GM19372 (cell line): Measurements from ENCODE around the gene DCHS1.

Source experiments
- ATAC-seq: cut with Tn5 transposase; IDR thresholded peaks from one replicate; pipeline ENCODE4 v1.9.1; 2021; ENCODE audit warnings: mild to moderate bottlenecking, low read depth, moderate library complexity; ENCODE audit not compliant: unreplicated experiment

Gene DCHS1

DNA sequence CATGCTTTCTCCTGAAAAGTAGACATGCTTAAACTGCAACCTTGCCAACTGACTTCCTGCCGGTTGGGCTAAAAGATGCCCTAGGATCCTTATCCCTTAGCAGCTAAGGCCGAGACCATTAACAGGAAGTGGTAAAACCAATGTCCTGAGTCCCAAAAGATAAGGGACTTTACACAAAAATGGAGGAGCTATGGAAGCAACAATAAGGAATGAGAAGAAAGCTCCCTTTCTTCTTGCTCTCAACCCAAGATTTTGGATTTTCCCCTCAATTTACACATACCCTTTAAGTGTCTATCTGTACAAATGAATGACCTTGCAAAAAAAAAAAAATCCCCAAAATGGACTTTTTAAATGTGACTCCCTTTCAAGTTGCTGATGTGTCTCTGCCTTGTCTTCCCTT lies 16.4 kb upstream of the DCHS1 start:
- no peak for ATAC-seq

DNA sequence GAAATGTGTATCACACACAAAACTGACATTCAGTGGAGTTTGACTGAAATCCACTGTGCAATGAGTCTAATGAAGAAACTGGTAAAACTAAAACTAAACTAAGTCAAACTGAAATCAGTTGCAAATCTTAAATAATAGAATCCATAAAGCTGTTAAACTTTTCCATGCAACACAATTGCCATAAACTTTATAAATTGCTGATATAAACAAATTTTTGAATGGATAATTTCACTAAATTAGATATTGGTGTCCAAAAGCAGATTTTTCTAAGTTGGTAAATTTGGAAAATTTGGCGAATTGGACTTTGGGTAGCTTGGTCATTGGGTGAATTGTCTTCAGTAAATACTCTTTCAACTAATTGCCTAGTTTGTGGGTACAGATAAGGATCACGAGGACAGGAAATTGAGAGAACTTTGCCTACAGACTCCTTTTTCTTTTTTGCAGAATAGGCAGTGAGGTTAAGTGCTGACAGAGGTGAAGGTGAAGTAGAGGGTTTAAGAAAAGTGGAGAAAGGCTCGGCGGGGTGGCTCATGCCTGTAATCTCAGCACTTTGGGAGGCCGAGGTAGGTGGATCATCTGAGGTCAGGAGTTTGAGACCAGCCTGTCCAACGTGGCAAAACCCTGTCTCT lies 14.7 kb upstream of the DCHS1 start:
- ATAC-seq = no peak

DNA sequence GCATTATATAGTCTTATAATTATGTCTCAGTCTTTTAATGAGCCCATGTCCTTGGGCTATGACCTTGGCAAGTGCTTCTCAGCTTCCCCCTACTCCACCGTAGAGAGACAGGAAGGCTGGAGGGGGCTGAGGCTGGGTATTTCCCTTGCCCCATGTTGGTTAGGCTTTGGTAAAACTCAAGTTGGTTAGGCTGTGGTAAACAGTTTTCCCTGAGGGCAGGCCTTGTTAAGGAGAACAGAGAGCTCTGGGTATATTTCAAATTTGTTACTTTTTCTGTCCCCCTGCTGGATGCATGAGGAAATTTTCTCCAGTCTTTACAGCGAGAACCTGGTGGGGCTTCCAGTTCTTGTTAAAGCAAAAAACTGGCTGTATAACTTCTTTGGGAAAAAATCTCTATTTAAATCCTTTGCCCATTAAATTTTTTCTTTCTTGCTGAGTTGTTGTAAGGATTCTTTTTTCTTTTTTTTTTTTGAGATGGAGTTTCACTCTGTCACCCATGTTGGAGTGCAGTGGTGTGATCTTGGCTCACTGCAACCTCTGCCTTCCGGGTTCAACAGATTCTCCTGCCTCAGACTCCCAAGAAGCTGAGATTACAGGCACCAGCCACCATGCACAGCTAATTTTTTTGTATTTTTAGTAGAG lies 12.2 kb upstream of the DCHS1 start:
- peak; percentile 80 for ATAC-seq

DNA sequence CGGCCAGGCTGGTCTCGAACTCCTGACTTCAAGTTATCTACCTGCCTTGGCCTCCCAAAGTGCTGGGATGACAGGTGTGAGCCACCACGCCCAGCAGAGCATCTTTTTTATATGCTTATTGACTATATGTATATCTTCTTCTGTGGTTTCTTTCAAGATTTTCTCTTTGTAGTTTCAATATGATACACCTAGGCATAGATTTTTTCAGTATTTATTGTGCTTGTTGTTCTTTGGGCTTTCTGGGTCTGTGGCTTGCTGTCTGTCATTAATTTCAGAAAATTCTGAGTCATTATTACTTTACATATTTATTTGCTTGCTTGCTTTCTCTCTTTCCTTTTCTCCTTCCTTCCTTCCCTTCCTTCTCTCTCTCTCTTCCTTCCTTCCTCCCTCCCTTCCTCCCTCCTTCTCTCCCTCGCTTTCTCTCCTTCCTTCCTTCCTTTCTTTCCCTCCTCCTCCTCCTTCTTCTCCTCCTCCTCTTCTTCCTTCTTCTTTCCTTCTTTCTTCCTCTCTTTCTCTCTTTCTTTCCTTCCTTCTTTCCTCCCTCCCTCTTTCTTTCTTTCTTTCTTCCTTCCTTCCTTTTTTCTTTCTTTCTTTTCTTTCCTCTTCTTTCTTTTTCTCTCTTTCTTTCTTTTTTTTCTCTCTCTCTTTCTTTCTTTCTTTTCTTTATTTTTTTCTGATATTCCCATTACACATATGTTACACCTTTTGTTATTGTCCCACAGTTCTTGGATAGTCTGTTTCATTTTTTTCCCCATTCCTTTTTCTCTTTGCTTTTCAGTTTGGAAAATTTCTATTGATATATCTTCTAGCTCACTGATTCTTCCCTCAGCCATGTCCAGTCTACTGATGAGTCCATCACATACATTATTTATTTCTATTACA lies 10.9 kb upstream of the DCHS1 start:
- no peak for ATAC-seq

DNA sequence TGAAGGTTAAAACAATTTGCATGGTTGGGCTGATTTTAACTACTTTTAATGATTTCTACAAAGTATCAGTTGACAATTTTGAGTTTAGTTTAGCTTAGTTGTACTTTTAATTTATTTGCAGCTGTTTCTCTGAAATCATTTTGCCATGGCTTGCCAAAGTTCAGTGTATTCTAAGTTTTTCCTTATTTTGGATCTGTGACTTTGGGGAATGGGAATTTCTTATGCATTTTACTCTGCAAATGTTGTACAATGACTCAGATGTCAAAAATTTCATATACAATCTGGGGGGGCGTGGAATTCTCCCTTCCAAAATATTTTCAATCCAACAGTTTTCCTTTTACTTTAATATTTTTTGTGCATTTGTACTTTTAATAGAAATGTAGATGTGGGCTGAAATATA lies 8.9 kb upstream of the DCHS1 start:
- no peak for ATAC-seq

DNA sequence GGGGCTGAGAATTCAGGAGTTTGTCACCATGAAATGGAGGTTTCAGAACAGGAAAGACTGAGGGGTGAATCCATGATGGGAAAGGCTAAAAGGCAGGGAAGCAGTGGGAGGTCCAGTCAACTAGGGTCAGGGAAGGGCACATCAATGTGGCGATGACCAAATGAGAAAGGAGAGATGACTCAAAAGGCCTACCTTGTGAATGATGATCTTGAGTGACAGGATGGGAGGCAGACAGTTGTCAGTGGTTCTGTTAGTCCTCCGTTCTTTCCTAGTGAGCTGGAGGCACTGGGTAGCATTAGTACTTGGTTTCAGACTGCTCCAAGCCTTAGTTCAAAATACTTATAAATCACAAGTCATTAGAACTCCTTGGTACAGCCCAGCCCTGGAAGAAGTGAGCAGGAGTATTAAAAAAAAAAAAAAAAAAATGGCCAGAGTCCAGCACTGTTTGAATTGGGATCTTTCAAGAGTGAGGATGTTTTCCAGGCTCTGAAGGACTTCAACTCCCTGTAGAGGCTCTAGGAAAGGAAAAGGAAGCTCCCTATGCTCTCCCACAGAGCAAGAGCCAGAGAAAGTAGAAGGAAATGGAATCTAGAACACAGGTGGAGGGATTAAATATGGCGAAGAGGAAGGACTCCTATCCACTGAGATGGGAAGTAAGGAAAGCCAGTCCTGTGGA lies 8.3 kb upstream of the DCHS1 start:
- ATAC-seq = no peak

DNA sequence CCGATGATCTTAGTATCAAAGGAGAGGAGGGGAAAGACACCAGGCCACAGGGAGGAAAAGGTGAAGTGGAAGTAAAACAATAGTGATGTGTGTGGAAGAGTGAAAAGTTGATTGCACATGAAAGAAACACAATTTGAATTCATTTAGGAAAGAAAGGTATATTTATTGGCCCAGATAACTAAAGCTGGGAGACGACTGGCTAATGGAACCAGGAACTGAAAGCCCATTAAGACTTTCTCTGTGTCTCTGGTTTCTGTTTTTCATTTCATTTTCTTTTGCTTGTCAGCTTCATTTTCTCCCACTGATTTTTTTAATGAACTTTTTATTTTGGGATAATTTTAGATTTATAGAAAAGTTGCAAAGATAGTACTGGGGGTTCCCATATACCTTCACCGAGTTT lies 5.1 kb upstream of the DCHS1 start:
- no peak for ATAC-seq

DNA sequence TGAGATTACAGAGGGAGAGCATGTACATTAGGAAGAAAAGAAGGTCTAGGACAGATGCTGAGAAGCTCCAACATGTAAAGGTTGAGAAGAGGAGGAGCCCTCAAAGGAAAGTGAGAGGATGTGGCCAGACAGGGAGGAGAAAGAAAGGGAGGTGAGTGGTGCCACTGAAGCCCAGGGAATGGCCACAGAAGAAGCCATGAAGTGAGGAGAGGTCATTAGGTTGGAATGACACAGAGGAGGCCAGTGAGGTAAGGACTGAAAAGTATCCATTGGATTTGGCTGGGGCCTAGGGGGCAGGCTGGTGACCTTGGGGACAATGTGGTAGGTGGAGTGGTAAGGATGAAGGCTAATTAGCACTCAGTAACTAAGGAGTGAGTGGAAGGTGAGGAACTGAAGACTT lies 3.0 kb upstream of the DCHS1 start:
- no peak for ATAC-seq

DNA sequence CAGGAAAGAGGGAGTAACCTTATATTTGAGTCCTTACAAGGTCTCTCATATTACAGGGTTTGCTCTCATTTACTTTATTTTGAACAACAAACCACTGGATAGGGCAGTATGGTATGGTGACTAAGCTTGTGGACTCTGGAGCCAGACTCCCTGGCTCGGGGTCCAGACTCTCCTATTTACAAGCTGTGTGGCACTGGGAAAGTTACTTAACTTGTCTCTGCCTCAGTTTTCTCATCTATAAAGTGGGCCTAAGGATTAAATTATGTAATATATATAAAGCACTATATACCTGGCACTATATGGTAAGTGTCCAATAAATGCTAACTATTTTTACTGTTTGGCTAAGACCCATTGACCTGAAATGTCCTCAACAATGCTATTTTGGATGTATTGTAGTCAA lies 1.7 kb upstream of the DCHS1 start:
- no peak for ATAC-seq

DNA sequence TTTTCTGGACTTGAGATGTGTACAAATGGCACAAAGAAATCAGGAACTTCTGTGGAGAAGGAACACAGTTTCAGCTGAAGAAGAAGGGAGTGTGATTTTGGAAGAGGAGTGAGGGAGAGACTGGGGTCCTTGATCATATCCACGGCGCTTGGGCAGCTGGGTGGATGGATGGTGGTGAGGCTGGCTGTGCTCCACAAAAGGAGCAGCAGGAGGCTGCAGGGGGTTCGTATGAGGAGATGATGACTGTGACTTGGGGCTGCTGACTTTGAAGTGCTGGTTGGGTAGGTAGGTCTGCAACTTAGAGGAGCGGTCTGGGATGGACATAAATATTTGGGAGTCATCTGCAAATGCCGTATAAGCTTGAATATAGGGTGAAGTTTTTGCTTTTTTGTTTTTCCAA lies 1.3 kb upstream of the DCHS1 start:
- no peak for ATAC-seq

DNA sequence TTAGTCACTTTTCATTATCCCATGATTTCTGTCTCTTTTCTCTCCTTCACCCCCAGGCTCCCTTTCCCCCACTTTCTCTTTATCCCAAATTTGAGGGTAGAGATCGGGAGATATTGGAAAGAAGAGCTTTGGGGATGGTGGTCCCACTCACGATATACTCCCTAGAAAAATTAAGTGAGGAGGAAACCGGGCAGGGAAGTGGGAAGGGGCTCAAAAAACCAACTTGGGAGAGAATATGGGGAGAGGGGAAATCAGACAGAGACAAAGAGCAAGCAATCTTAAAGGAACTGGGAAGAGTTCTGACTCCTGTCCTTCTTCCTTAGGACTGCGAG lies 941 bp upstream of the DCHS1 start:
- ATAC-seq = no peak

DNA sequence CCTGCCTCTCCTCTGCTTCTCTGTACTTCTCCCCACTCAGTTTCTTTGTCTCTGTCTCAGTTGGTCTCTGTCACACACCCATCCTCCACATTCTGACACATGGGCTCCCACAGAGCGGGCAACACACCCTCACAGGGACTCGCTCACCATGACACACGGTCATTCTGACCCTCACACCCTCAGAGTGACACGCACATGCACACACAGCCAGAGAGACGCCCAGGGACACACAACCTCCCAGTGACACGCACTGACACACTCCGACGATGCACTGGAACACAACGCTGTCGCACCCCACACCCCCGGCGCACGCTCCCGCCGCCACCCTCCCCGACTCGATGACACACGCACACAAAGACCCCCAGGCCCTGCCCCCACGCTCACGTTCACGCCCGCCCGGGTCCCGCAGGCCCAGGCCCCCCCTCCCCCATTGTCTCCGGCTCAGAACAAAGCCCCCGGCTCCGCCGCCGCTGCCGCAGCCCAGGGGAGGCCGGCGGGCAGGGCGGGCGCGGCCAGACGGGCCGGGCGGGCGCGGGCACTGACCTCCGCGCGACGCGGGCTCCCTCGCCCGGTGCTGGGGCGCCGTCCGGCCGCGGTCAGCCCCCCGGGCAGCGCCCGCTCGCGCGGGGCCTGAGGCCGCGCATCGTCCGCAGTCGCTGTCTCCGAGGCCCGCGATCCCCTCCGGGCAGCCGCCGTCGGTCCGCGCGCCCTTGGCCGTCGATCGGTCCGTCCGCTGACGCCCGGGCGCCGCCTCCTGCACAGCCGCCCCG lies 404 bp downstream of the DCHS1 start:
- no peak for ATAC-seq

DNA sequence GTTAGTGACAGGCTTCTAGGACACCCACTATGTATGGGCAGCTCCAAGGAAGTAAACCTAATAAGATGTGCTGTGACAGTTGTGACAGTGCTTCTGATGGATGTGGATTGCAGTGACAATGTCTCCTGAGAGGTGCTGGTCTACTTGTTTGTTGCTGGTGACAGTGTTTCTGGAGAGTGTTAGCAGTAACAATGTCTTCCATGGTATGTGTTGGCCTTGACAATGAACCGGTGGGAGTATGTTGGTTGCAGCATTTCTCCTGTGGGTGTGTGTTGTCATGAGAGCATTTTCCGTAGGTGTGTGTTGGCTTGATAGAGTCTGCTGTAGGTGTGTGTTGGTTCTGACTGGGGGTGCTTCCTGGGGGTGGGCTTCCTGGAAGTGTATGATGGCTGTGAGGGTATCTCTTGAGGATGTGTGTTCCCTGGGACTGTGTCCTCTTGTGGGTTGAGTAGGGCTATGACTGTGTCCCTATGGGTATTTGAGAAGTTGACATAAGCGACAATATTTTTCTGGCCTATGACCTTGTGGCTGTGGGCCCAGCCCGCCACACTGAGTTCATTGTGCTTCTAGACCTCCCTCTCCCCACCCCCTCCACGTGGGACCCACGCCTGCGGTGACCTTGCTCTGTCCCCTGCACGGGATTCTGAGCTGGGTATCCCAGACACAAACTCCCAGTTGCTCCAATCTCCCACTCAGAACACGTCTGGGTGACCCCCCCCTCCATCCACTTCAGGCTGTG lies 1.2 kb downstream of the DCHS1 start:
- ATAC-seq = no peak

DNA sequence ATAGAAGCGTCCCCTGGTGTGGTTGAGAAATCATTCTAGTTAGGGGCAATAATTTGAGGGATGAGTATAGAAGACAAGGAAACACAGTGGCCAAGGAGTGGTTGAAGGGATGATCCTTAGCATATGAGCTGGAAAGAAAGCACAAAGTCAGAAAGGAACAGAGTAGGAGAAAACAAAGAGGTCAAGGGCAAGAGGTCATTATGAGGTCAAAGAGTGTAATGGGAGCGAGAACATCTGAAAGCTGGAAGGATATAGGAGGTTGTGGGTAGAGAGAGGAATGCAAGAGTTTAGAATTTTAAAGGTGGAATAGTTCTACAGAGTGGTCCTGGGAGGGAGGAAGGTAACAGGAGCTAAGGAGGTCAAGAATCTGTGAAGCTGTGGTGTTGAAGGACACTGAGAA lies 2.0 kb downstream of the DCHS1 start:
- ATAC-seq = no peak

DNA sequence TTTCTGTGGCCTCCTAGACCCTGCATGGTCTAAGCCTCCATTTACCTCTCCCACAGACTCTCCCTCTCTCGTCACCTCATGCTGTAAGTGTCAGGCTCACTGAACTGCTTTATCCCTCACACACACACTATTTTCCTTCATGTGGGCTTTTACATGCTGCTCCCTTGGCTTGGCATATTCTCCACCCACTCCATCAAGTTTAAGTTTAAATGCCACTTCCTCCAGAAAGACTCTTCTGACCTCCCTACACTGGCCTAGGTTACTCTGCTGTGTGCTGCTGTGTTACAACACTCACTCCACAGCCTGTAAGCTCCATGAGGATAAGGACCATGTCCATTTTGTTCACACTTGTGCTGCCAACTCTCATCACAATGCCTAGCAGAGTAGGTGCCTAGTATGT lies 2.5 kb downstream of the DCHS1 start:
- no peak for ATAC-seq

DNA sequence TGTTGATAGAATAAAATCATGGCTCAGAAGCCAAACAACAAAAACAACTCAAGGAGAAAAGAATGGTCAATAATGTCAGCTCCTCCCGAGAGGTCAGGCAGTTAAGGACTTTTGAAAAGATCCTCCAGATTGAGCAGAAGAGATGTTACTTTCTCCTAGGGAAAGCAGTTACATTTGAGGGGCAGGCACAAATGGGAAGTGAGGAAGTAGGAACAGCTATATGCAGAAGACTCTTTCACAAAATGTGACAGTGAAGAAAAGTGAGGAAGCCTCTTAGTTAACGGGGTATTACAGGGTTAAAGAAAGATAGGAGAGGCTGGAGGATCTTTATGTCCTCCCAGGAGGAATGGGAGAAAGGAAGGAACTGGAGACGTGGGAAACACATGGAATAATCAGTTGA lies 3.4 kb downstream of the DCHS1 start:
- ATAC-seq = no peak

DNA sequence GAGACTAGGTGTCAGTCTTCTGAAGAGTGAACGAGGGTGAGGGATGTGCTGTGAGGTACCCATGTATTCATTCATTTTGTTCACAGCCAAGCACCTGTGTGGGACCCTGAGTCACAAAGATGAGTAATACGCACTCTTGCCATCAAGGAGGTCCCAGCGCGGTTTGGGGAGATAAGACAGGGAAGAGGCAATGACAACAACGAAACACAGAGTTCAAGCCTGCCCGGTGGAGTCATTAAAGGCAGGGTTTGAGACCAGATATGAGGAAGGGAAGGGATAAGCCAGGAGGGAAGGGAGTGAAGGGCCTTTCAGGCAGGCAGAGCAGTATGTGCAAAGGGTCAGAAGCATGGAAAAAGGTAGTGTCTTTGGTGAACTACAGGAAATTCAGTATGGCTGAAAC lies 4.6 kb downstream of the DCHS1 start:
- no peak for ATAC-seq

DNA sequence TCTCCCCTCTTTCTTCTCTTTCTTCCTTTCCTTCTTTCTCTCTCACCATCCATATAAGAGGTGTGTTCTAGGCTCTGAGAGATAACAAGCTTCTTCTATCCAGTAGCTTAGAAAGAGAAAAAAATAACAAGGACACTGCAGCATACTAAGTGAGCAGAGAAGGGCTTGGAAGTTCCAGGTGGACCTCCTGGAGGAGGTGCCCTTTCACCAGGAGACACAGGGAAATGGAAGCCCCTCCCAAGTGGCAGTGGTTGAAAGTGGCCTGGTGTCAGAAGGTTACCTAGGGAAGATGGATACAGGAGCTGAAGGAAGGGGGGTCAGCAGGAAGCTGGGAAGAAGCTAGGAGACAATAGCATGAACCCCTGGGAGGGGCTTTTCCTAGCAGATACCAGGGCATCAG lies 5.5 kb downstream of the DCHS1 start:
- ATAC-seq = no peak

DNA sequence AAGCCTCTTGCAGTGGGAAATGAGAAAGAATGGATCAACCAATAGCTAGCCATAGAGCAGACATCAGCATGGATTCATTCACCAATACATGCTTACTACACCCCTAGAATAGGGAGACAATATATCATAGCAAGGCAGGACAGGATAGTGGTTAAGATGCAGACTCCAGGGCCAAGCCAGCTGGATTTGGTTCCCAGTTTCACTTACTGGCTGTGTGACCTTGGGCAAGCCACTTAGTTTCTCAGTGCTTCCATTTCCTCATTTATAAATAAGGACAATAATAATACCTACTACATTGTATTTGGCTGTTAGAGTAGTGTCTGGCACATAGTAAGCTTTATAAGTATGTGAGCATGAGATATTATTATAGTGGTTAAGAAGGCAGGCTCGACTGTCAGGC lies 7.1 kb downstream of the DCHS1 start:
- ATAC-seq = no peak

DNA sequence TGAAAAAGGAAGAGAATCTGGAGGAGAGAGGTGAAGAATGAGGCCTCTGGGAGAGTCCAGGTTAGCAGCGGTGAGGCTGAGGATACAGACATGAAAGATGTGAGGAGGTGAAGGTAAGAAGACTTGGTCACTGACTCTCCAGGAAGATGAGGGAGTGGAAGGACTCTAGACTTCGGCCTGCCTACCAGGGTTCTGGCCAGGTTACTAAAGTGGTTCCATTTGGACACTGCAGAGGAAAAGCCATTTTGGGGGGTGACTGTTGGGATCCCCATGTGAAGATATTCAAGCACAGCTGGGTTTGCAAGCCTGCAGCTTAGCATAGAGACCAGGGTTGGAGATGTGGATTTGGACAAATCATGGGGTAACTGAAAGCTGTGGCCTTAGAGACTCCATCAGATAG lies 7.8 kb downstream of the DCHS1 start:
- no peak for ATAC-seq
